Astrocyte (in vitro differentiated cells and primary cell): Measurements from ENCODE around the gene IKZF2. TPM values are rescaled to one million over a fixed set of nuclear protein-coding genes. Genes with fewer than 3 reads are reported as not detected.

Source experiments
- DNase-seq: peaks from one replicate; pipeline ENCODE4 v3.0.0-alpha.2; 2010; ENCODE audit warnings: low read depth
- FAIRE-seq: peaks from 2 replicates; lab custom pipeline; 2011; peaks lifted over from hg19 to GRCh38; lab: Jason Lieb, UNC
- H2AFZ ChIP-seq: 2 replicates; pipeline ENCODE4 v1.6.0; 2012; ENCODE audit warnings: low read depth, low read length, inconsistent platforms
- H3K27ac ChIP-seq: 2 replicates; pipeline ENCODE4 v1.5.1; 2011; ENCODE audit warnings: low read depth, low read length, inconsistent platforms
- H3K27me3 ChIP-seq: 2 replicates; pipeline ENCODE4 v1.6.0; 2011; ENCODE audit warnings: low read length, inconsistent platforms; ENCODE audit not compliant: insufficient read depth
- H3K36me3 ChIP-seq: 2 replicates; pipeline ENCODE4 v1.5.1; 2011; ENCODE audit warnings: low read length, inconsistent platforms; ENCODE audit not compliant: insufficient read depth
- H3K4me1 ChIP-seq: 2 replicates; pipeline ENCODE4 v1.5.1; 2011; ENCODE audit warnings: low read length, inconsistent platforms; ENCODE audit not compliant: insufficient read depth
- H3K4me2 ChIP-seq: 2 replicates; pipeline ENCODE4 v1.6.0; 2012; ENCODE audit warnings: low read length, inconsistent platforms
- H3K4me3 ChIP-seq: 2 replicates; pipeline ENCODE4 v1.5.1; 2011; ENCODE audit warnings: low read depth, mild to moderate bottlenecking, low read length, inconsistent platforms; ENCODE audit not compliant: insufficient read depth
- H3K79me2 ChIP-seq: 2 replicates; pipeline ENCODE4 v1.6.0; 2012; ENCODE audit warnings: mild to moderate bottlenecking, low read length, inconsistent platforms; ENCODE audit not compliant: insufficient read depth
- H3K9ac ChIP-seq: 2 replicates; pipeline ENCODE4 v1.6.0; 2012; ENCODE audit warnings: mild to moderate bottlenecking, low read length, inconsistent platforms
- H3K9me3 ChIP-seq: 2 replicates; pipeline ENCODE4 v1.5.1; 2012; ENCODE audit warnings: low read depth, mild to moderate bottlenecking, low read length, inconsistent platforms; ENCODE audit not compliant: insufficient read depth
- H4K20me1 ChIP-seq: 2 replicates; pipeline ENCODE4 v1.6.0; 2012; ENCODE audit warnings: low read length, inconsistent platforms; ENCODE audit not compliant: insufficient read depth
- H3K27ac Mint-ChIP-seq: one replicate; pipeline ENCODE4 v1.8.0; 2021; ENCODE audit warnings: mild to moderate bottlenecking, mixed read lengths; ENCODE audit not compliant: unreplicated experiment
- H3K27me3 Mint-ChIP-seq: one replicate; pipeline ENCODE4 v1.8.0; 2021; ENCODE audit warnings: low read depth, mixed read lengths; ENCODE audit not compliant: unreplicated experiment
- H3K36me3 Mint-ChIP-seq: one replicate; pipeline ENCODE4 v1.8.0; 2021; ENCODE audit warnings: low read depth, mixed read lengths; ENCODE audit not compliant: unreplicated experiment
- H3K4me1 Mint-ChIP-seq: one replicate; pipeline ENCODE4 v1.8.0; 2021; ENCODE audit warnings: low read depth, mixed read lengths; ENCODE audit not compliant: unreplicated experiment
- H3K4me3 Mint-ChIP-seq: one replicate; pipeline ENCODE4 v1.8.0; 2021; ENCODE audit warnings: mild to moderate bottlenecking, moderate library complexity, mixed read lengths; ENCODE audit not compliant: unreplicated experiment
- H3K9me3 Mint-ChIP-seq: one replicate; pipeline ENCODE4 v1.8.0; 2021; ENCODE audit warnings: mild to moderate bottlenecking, mixed read lengths; ENCODE audit not compliant: unreplicated experiment
- CTCF ChIP-seq: IDR thresholded peaks from 2 replicates; pipeline ENCODE4 v1.5.1; 2011; ENCODE audit warnings: low read depth, mild to moderate bottlenecking, inconsistent platforms, low read length, moderate library complexity; ENCODE audit not compliant: insufficient read depth
- EZH2 ChIP-seq: IDR thresholded peaks from 2 replicates; pipeline ENCODE4 v1.6.1; 2012; ENCODE audit warnings: mild to moderate bottlenecking, low read length, inconsistent platforms; ENCODE audit not compliant: insufficient read depth
- total RNA-seq: library from RNA; stranded (reverse); gene quantifications from 2 replicates; pipeline ENCODE4 v1.2.1, GENCODE V29; 2021

Gene IKZF2
- total RNA-seq, 1 donor from 2014 or later: 15.5 TPM

- Mint-ChIP-seq H3K4me3 (no peak overlapping the region), H3K36me3 (no peaks in the 10 kb centered on the region)
- no peak for FAIRE-seq
Observed at GRCh38 chr2:213011505-213011904, 139.9 kb downstream of the IKZF2 start.

DNA sequence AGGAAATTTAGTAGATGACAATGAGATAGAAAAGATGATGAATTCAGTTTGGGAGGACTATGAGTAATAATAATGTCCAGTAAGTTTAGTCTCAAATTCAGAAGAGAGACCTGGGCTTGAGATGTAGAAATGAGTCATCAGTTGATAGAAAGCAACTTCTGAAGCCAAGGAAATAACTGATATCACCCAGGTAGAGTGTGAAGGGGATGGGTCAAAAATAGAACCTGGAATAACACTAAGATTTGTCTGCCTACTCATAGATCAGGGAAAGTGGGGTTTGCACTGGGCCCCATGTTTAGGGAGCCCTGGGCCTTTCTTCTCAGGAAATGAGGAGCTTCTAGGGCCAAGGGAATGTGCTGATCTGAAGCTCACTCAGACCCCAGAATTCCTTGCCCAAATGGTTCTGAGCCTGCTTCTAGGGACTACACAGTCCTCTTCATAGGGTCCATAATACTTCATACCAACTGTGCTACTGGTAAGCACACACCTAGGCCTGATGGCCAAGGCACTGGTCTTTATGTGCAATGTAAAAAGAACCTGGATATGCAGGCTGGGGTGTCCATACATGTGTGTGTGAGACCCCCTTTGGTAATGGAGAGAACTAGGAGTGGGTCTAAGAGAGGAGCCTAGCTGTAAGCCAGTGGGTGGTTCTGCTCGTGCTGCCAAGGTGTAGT is 141.2 kb downstream of the IKZF2 start:
- Mint-ChIP-seq H3K4me3 (no peak overlapping the region), H3K4me1 (no peaks in the 10 kb centered on the region)
- TF ChIP-seq CTCF (no peak), EZH2 (no peak)

More at GRCh38 chr2:213011505-213011904, 139.9 kb downstream of the IKZF2 start:
- no peaks in the 10 kb centered on the region for H3K9me3 Mint-ChIP-seq
- H3K4me3 ChIP-seq: no peak overlapping the region
- H3K27ac ChIP-seq: no peak overlapping the region
- peaks cover under 1% of the 10 kb centered on the region for H3K4me1 Mint-ChIP-seq
- no peaks in the 10 kb centered on the region for H3K27me3 Mint-ChIP-seq
- H3K4me1 ChIP-seq: no peaks in the 10 kb centered on the region
- TF ChIP-seq EZH2: no peak
- TF ChIP-seq CTCF: no peak
- no peaks in the 10 kb centered on the region for H3K79me2 ChIP-seq
- no peaks in the 10 kb centered on the region for H3K27me3 ChIP-seq
- no peaks in the 10 kb centered on the region for H3K36me3 ChIP-seq
- H3K9ac ChIP-seq: no peak overlapping the region
- no peaks in the 10 kb centered on the region for H4K20me1 ChIP-seq
- H2AFZ ChIP-seq: no peak overlapping the region
- H3K9me3 ChIP-seq: no peaks in the 10 kb centered on the region
- DNase-seq: no peak
- H3K4me2 ChIP-seq: no peak overlapping the region
- no peak overlapping the region for H3K27ac Mint-ChIP-seq

GRCh38 chr2:213007290-213007838 is 144.0 kb downstream of the IKZF2 start:
- no peak for DNase-seq
- FAIRE-seq: no peak

More for the DNA sequence above, 141.2 kb downstream of the IKZF2 start:
- no peaks in the 10 kb centered on the region for H3K79me2 ChIP-seq
- Mint-ChIP-seq H3K27me3 (no peaks in the 10 kb centered on the region), H3K27ac (no peak overlapping the region), H3K9me3 (no peaks in the 10 kb centered on the region), H3K36me3 (peaks cover 2% of the 10 kb centered on the region)
- no peak overlapping the region for H3K4me2 ChIP-seq
- DNase-seq (no peak), FAIRE-seq (no peak)
- H4K20me1 ChIP-seq: no peaks in the 10 kb centered on the region
- no peak overlapping the region for H3K27ac ChIP-seq
- H2AFZ ChIP-seq: no peak overlapping the region
- no peak overlapping the region for H3K9ac ChIP-seq
- H3K27me3 ChIP-seq: no peaks in the 10 kb centered on the region
- no peaks in the 10 kb centered on the region for H3K4me1 ChIP-seq
- no peak overlapping the region for H3K4me3 ChIP-seq
- no peaks in the 10 kb centered on the region for H3K36me3 ChIP-seq
- H3K9me3 ChIP-seq: no peaks in the 10 kb centered on the region

More at GRCh38 chr2:213007290-213007838, 144.0 kb downstream of the IKZF2 start:
- peaks cover 2% of the 10 kb centered on the region for H3K36me3 Mint-ChIP-seq
- no peaks in the 10 kb centered on the region for H3K27me3 ChIP-seq
- H2AFZ ChIP-seq: no peak overlapping the region
- no peaks in the 10 kb centered on the region for H4K20me1 ChIP-seq
- no peak overlapping the region for H3K4me3 Mint-ChIP-seq
- no peaks in the 10 kb centered on the region for H3K4me1 ChIP-seq
- H3K4me2 ChIP-seq: no peak overlapping the region
- no peaks in the 10 kb centered on the region for H3K79me2 ChIP-seq
- H3K9me3 ChIP-seq: no peaks in the 10 kb centered on the region
- H3K27ac Mint-ChIP-seq: no peak overlapping the region
- H3K36me3 ChIP-seq: no peaks in the 10 kb centered on the region
- H3K9me3 Mint-ChIP-seq: no peaks in the 10 kb centered on the region
- no peak overlapping the region for H3K9ac ChIP-seq
- no peaks in the 10 kb centered on the region for H3K4me1 Mint-ChIP-seq
- TF ChIP-seq CTCF (no peak), EZH2 (no peak)
- no peaks in the 10 kb centered on the region for H3K27me3 Mint-ChIP-seq
- H3K27ac ChIP-seq: no peak overlapping the region
- no peak overlapping the region for H3K4me3 ChIP-seq
